ENCODE results near the gene PARVA. TPM values are rescaled to one million over a fixed set of nuclear protein-coding genes. Genes with fewer than 3 reads are reported as not detected.

PARVA gene
- polyA plus RNA-seq, 1 donor from 2014 or later: not detected

DNA sequence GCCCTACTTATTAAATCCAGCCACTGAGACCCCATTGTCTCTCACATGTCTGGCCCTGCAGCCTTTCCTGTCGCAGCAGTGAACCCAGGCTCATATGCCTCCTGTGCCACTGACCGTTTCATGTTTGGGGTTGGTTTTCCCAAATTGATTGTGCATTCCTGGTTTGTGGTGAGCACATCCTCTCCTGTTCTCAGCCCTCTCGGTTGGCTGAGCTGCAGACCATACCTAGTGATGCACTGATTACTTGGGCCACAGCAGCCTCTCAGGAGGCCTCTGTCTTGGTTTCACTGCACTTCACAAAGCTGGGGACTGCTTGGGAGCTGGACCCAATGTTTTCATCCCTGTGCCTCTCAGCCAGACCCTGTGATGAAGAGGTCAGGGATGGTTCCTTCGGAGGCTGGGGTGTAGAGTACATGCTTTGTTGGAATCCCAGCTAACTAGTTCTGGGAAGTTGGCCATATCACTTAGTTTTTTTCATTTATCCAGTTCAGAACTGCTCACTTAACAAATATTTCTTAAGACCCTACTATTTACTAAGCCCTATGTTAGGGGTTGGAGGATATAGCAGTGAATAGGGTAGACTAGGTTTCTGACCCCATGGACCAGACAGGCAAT lies 30.9 kb downstream of the PARVA start:
- peak overlapping the region in 1 of 3 donors; percentile 48 for H3K27ac Mint-ChIP-seq
- H3K27me3 Mint-ChIP-seq: peaks cover 2% of the 10 kb centered on the region
- H3K4me3 Mint-ChIP-seq: no peak overlapping the region
- H3K4me1 Mint-ChIP-seq: no peaks in the 10 kb centered on the region
- H3K36me3 Mint-ChIP-seq: peaks cover 2% of the 10 kb centered on the region
- peaks cover 0 to 2% (median 0%) of the 10 kb centered on the region in 3 donors for H3K9me3 Mint-ChIP-seq

DNA sequence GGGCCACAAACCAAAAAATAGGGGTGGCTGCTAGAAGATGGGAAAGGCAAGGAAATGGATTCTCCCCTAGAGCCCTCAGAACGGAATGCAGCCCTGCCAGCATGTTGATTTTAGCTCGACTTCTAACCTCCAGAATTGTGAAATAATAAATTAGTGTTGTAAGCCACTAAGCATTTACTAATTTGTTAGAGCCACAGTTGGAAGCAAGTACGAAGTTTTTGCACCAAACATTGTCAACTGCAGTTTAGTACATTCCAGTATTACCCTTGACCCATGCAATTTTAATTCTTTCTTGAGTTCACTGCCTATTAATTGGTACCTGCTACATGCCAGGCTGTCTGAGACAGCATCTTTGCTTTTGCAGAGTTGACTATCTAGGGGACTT lies 32.2 kb downstream of the PARVA start:
- peaks cover 2% of the 10 kb centered on the region for H3K27me3 Mint-ChIP-seq
- peaks cover 0 to 2% (median 0%) of the 10 kb centered on the region in 3 donors for H3K9me3 Mint-ChIP-seq
- H3K27ac Mint-ChIP-seq: no peak overlapping the region
- peaks cover 2% of the 10 kb centered on the region for H3K36me3 Mint-ChIP-seq
- no peak overlapping the region for H3K4me3 Mint-ChIP-seq
- H3K4me1 Mint-ChIP-seq: no peaks in the 10 kb centered on the region

DNA sequence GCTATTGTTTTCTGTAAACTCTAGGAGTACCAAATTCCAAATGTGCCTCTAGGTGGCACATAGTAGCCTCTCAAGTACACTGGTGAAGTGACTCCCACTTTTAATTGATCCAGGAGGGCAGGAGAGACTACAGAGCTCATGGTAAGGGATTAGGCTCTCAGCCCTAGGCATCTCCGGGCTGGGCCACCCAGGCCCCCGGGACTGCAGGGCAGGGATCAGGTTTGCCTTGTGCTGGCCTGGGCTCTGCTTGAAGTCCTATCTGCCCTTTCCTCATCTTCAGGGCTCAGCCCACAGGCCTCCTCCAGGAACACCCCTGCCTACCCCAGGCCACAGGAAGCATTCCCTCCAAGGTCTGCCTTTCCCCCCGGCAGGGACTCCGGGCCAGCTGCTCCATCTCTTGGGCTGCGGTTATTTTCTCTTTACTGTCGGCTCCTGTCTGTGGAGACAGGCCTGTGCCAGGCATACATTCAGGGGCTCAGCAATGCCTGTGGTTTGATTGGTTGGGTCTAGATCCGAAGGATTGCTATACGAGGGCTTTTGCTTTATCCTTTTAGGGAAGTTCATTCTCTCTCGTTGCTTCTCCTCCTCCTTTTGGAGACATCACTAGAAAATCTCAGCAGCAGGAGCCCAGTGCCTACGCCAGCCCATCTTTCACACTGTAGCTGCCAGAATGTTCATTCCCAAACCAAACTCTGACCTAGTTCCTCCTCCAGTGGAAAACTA lies 32.8 kb downstream of the PARVA start:
- Mint-ChIP-seq H3K9me3 (peaks cover 0 to 2% (median 0%) of the 10 kb centered on the region in 3 donors), H3K4me3 (no peak overlapping the region), H3K27me3 (peaks cover 4% of the 10 kb centered on the region), H3K27ac (no peak overlapping the region), H3K36me3 (peaks cover 2% of the 10 kb centered on the region), H3K4me1 (no peaks in the 10 kb centered on the region)

DNA sequence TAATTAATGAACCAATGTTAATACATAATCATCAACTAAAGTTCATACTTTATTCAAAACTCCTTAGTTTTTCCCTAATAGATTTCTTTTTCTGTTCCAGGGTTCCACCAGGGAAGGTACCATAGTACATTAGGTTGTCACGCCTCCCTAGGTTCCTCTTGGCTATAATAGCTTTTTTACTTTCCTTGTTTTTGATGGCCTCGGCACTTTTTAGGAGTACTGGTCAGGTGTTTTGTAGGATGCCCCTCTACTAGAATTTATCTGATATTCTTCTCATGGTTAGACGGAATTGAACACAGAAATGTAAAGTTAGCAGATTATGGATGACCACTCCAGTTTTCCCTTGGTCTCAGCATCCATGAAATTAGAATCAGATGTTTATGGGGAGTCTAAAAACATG lies 34.0 kb downstream of the PARVA start:
- Mint-ChIP-seq H3K9me3 (peaks cover 0 to 2% (median 0%) of the 10 kb centered on the region in 3 donors), H3K27ac (no peak overlapping the region), H3K4me3 (no peak overlapping the region), H3K4me1 (no peaks in the 10 kb centered on the region), H3K36me3 (peaks cover 2% of the 10 kb centered on the region), H3K27me3 (peaks cover 4% of the 10 kb centered on the region)

DNA sequence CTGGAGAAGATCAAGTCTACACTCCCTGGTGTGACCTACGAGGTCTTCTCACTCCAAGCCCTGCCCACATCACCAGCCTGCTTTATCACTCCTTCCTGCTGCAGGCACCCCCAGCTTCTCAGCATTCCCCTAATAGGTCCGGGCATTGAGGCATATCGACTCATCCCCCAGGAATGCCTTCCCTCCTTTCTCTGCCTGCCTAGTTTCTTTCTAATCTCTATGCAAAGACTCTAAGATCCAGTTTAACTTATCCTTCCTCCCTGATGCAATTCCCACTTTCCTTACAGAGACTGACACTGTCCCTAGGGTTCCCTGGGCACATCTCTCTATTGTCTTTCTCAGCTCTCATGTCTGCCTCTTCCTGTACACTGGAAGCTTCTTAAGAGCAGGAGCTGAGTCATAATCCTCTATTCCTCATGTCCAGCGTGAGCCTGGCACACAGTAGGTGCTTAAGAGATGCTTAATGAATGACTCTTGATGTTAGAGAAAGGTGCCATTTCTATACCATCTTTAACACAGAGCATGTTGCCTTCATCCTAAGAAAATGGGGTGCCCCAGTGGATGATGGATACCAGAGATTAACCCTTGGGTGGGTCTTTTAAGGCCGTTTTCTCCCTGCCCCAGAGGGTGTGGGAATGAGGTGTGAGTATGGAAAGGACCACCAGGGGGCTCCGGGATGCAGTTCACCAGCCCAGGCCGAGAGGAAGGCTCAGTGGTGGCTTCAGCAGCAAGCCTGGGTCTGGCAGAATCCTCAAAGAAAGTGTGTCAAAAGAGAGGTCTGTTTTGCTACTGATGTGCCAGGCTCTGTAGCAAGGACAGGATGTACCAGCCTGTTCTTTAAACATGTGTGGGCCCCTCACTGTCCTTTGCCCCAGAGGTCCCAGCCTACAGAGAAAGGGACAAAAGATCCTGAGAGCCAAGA lies 34.7 kb downstream of the PARVA start:
- Mint-ChIP-seq H3K27ac (no peak overlapping the region), H3K9me3 (peaks cover 0 to 2% (median 0%) of the 10 kb centered on the region in 3 donors), H3K4me1 (no peaks in the 10 kb centered on the region), H3K27me3 (peaks cover 4% of the 10 kb centered on the region), H3K36me3 (peaks cover 2% of the 10 kb centered on the region), H3K4me3 (no peak overlapping the region)

DNA sequence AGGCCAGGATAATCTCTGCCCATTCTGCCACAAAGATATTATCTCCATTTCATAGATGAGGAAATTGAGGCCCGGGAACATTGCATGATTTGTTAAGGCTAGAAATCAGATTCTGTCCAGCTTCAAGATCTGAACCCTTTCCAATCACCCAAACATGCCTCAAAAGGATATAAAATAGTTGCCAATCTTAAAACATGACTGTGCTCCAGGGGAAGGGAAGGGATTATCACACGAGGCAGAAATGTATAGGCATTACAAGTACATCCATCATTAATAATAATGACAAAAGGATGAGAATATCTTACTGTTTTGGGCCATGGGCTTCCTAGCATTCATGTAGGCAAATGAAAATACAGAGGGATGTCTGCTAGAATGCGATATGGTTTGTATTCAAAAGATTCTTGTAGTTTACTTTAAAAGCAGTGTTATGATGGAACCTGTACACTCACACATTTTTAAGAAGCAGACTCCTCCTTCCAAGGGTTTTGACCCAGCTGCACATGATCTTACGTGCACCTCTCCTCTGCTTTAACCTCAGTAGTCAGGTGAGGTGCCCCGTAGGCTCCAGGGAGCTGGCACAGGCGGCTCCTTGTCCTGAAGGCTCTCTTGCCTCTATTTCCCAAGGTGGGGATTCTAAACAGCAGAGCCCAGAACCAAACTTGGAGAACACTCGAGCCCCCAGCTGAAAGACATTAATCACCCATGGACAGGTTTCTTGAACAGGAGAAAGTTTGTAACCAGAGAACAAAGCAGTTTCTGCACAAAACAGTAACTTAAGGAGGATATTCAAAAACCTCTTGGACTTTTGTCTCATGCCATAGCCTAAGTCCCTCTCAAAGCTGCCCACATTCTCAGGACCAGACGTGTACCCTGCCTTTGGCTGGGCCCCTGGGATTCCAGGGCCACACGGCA lies 36.0 kb downstream of the PARVA start:
- Mint-ChIP-seq H3K4me3 (no peak overlapping the region), H3K27me3 (peaks cover 4% of the 10 kb centered on the region), H3K27ac (no peak overlapping the region), H3K9me3 (peaks cover 0 to 2% (median 0%) of the 10 kb centered on the region in 3 donors), H3K4me1 (peaks cover 0 to 2% (median 0%) of the 10 kb centered on the region in 3 donors), H3K36me3 (no peaks in the 10 kb centered on the region)

DNA sequence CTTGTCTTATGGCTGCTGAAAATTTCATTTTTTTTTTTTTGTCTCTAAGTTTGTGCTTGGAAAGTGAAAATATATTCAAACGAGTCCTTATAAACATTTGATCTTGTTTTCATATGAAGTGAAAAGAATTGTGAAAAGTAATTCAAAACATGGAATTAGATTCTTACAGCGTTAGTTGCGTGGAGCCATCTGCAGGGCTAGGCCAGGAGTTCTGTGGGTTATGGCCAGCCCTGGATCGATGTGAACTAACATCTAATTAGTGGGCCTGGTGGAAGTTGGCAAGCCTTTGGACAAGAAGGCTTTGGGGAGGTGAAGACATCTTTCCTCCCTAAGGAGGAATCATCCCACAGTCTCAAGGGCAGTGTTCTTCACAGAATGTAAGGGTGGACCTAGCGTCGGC lies 37.2 kb downstream of the PARVA start:
- Mint-ChIP-seq H3K4me3 (no peak overlapping the region), H3K9me3 (peaks cover 0 to 2% (median 0%) of the 10 kb centered on the region in 3 donors), H3K27ac (no peak overlapping the region), H3K27me3 (peaks cover 4% of the 10 kb centered on the region), H3K36me3 (no peaks in the 10 kb centered on the region), H3K4me1 (peaks cover 0 to 2% (median 0%) of the 10 kb centered on the region in 3 donors)

DNA sequence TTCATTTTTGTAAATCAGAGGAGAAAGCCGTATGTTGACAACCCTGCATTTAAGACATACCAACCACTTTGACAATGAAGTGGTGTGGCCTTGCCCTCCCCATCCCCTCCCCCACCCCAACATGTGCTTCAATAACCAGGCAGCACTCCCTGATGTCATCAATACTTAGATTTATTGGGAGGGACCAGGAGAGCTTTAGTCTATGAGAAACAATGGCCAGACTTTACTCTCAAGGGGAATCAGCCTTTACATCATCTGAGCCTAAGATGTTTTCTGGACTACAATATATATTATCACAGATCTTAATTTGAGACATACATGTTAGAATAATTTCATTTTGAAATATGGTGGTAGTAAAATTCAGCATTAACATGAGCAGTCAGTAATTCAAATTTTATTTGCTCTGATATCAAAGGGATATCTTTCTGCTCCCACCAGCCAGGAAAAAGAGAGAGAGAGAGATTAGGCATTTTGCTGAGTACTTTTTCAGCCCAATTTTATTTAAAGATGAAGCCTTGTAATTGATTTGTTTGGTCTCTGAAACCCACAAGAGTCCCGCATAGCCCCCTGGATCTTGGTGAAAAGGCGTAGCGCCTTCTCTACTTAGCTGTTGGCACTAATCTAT lies 38.1 kb downstream of the PARVA start:
- Mint-ChIP-seq H3K27me3 (peaks cover 4% of the 10 kb centered on the region), H3K36me3 (no peaks in the 10 kb centered on the region), H3K4me1 (peaks cover 0 to 2% (median 0%) of the 10 kb centered on the region in 3 donors), H3K4me3 (no peak overlapping the region), H3K27ac (no peak overlapping the region), H3K9me3 (peaks cover 0 to 2% (median 0%) of the 10 kb centered on the region in 3 donors)

DNA sequence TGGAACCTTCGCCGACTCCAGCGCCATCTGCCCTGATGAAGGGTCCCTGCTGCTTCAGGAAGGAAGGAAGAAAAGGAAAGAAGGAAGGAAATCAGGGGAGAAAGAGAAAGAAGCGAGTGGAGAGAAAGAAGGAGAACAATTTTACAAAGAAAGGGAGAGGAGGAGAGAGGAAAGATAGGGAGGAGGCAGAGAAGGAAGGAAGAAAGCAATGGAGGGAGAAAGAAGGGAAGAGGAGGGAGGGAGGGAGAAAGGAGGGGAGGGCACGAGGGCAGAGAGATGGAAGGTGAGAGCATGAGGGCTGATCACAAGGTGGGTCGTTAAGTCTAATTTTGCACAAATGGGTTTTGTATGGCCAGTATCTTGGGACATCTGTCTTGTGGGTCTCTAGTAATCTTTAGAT lies 39.2 kb downstream of the PARVA start:
- no peak overlapping the region for H3K4me3 Mint-ChIP-seq
- H3K9me3 Mint-ChIP-seq: peaks cover 0 to 2% (median 0%) of the 10 kb centered on the region in 3 donors
- peaks cover 4% of the 10 kb centered on the region for H3K27me3 Mint-ChIP-seq
- peaks cover 0 to 2% (median 0%) of the 10 kb centered on the region in 3 donors for H3K4me1 Mint-ChIP-seq
- no peaks in the 10 kb centered on the region for H3K36me3 Mint-ChIP-seq
- H3K27ac Mint-ChIP-seq: no peak overlapping the region

DNA sequence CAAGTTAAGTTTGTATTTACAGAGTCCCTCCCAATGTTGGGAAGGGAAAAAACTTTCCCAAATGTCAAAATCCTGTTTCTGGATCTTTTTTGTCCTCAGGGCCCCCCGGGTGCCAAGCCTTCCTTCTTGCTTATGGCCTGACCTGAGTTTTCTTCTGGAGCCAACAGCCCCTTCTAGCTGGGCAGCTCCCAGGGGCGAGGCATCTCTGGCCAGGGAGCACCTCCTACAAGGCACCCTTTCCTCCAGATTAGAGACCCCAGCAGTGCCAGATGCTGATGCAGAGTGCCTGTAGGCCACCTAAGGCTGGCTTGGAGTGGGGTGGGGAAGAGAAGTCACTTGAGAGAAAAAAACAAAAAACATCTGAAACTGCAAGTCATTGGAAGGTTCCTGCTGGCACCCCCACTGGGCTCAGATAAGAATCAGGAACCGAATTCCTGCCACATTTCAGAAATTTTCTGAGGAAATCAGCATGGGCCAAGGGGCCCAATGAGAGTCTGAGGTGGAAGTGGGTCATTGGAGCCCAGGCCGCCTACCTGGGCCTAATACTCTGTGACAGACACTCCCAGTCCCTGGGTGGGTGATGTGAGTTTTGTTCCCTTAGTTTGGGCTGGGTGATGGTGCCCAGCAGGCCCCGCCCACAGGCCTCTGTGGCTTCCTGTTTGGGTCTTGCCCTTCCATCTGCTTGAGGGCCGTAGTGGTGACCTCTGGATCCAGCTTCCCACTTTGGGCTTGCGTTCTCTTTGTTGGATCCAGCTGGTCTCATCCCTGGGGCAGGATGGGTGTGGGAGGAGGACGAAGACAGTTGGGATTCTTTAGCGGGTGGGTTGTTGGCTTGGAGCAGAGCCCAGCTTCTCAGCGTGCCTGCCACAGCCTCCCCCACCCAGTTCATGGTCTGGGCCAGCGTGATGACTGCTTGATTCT lies 40.6 kb downstream of the PARVA start:
- Mint-ChIP-seq H3K4me3 (no peak overlapping the region), H3K36me3 (no peaks in the 10 kb centered on the region), H3K27ac (no peak overlapping the region), H3K27me3 (peaks cover 2% of the 10 kb centered on the region), H3K9me3 (peaks cover 0 to 2% (median 0%) of the 10 kb centered on the region in 3 donors), H3K4me1 (peaks cover 0 to 2% (median 0%) of the 10 kb centered on the region in 3 donors)

DNA sequence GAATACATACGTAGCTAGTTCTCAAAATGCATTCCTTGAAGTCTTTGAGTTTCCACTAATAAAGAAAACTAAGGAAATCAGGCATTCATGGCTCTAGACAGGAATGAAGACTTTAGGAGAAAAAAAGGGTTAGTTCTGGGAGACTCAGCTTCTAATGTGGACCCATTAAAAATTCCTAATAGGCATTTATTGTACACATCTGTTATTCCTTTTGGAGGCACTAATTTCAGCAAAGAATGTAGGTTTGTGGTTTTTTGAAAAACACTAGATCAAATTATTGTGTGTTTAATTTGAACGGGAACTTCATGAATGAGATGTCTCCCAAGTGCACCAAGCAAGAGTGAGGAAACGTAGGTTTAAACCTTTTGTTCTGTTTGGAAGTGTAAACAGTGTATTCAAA lies 42.7 kb downstream of the PARVA start:
- Mint-ChIP-seq H3K27ac (no peak overlapping the region), H3K9me3 (peaks cover 0 to 2% (median 0%) of the 10 kb centered on the region in 3 donors), H3K4me3 (no peak overlapping the region), H3K36me3 (no peaks in the 10 kb centered on the region), H3K27me3 (no peaks in the 10 kb centered on the region), H3K4me1 (peaks cover 0 to 2% (median 0%) of the 10 kb centered on the region in 3 donors)

DNA sequence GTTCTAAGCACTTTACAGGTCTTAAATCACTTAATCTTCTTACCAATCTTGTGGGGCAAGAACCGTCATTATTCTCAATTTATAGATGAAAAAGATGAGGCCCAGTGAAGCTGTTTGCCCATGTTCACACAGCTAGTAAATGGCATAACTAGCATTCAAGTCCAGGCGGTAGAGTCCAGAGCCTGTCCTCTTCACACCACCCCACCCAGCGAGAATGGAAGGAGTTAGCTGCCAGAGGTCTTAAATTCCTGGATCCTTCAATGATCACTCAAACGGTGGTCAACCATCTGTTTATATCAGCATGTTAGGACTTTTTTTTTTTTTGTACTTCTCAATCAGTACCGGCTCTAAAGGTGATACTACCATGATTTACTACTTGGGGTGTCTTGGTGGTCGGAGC lies 43.3 kb downstream of the PARVA start:
- Mint-ChIP-seq H3K27ac (no peak overlapping the region), H3K9me3 (no peaks in the 10 kb centered on the region), H3K36me3 (no peaks in the 10 kb centered on the region), H3K4me1 (peaks cover 0 to 2% (median 0%) of the 10 kb centered on the region in 3 donors), H3K4me3 (no peak overlapping the region), H3K27me3 (peaks cover 1% of the 10 kb centered on the region)

DNA sequence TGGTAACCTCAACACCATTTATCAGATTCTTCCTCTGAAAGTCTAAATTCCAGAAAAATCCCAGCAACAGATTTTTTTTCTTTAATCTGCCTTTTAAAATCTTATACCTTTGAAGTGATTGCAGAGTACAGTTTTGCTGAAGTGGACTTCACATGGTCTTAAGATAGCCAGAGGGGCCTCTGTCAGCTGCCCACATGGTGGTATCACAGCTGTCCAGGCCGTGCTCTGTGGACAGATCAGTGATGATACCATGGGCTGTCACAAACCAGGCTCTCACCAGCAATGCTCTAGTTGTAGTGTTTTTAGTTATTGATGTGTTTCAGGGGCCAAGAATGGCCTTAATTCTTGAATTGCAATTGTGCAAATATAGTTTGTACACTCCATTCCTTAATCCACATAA lies 44.0 kb downstream of the PARVA start:
- Mint-ChIP-seq H3K36me3 (no peaks in the 10 kb centered on the region), H3K4me1 (peaks cover 0 to 2% (median 0%) of the 10 kb centered on the region in 3 donors), H3K27ac (no peak overlapping the region), H3K4me3 (no peak overlapping the region), H3K27me3 (peaks cover 1% of the 10 kb centered on the region), H3K9me3 (no peaks in the 10 kb centered on the region)
